Measurements from ENCODE around the gene PRRT1B.

Gene PRRT1B

GRCh38 chr9:131601683-131602181 is 56.4 kb downstream of the PRRT1B start:
- DNase-seq = no peak

- DNase-seq = no peak
Measured at GRCh38 chr9:131603199-131603598, 57.9 kb downstream of the PRRT1B start.

- DNase-seq = no peak
Measured at GRCh38 chr9:131603711-131604439, 58.6 kb downstream of the PRRT1B start.

GRCh38 chr9:131605770-131606590 is 60.7 kb downstream of the PRRT1B start:
- no peak for DNase-seq

- no peak for DNase-seq
Measured at GRCh38 chr9:131606896-131607567, 61.7 kb downstream of the PRRT1B start.

- DNase-seq = no peak
Measured at GRCh38 chr9:131607591-131607990, 62.3 kb downstream of the PRRT1B start.

- no peak for DNase-seq
Measured at GRCh38 chr9:131608493-131609037, 63.2 kb downstream of the PRRT1B start.
